Measurements from ENCODE around the gene HCRT.
"Not testable (repeated sequence)": the region's sequence is repeated elsewhere in the genome, so short reads cannot be mapped to it uniquely, and the experiment has no call there.

Gene HCRT

DNA sequence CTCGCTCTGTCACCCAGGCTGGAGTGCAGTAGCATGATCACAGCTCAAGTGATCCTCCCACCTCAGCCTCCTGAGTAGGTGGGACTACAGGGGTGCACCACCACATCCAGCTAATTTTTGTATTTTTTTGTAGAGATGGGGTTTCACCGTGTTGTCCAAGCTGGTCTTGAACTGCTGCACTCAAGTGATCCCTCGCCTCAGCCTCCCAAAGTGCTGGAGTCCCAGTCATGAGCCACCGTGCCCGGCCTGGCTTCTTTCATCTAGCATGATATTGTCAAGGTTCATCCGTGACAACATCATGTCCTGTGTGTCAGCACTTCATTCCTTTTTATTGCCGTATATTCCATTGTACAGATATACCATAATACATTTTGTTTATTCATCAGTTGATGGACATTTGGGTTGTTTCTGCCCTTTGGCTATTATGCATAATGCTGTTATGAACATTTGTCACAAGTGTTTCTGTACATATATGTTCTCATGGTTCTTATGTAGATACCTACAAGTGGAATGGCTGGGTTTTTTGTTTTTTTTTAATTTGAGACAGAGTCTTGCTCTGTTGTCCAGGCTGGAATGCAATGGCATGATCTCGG lies 12.4 kb upstream of the HCRT start:
- no peak for DNase-seq

- DNase-seq = peak; percentile 84
These were observed 9.0 kb upstream of the HCRT start, which contains the start of gene GHDC for GRCh38 chr17:42193969-42194899. TSS of gene GHDC (minus strand) at chr17:42194494. CDS start at chr17:42193581, 913 bp downstream.

- DNase-seq = no peak
These were observed 8.1 kb upstream of the HCRT start for GRCh38 chr17:42193216-42193968.

GRCh38 chr17:42192189-42193126 lies 7.2 kb upstream of the HCRT start:
- DNase-seq = no peak

DNA sequence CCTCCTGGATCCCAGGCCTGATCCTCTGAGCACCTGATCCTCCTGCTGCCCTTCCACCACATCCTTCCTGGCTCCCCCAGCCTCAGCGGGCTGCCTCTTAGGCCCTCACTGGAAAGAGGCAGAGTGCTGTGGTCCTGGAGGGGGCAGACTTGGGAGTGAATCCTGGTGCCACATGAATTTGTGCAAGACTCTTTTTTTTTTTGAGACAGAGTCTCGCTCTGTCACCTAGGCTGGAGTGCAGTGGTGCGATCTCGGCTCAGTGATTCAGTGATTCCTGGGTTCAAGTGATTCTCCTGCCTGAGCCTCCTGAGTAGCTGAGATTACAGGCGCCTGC lies 6.0 kb upstream of the HCRT start:
- no peak for DNase-seq

DNA sequence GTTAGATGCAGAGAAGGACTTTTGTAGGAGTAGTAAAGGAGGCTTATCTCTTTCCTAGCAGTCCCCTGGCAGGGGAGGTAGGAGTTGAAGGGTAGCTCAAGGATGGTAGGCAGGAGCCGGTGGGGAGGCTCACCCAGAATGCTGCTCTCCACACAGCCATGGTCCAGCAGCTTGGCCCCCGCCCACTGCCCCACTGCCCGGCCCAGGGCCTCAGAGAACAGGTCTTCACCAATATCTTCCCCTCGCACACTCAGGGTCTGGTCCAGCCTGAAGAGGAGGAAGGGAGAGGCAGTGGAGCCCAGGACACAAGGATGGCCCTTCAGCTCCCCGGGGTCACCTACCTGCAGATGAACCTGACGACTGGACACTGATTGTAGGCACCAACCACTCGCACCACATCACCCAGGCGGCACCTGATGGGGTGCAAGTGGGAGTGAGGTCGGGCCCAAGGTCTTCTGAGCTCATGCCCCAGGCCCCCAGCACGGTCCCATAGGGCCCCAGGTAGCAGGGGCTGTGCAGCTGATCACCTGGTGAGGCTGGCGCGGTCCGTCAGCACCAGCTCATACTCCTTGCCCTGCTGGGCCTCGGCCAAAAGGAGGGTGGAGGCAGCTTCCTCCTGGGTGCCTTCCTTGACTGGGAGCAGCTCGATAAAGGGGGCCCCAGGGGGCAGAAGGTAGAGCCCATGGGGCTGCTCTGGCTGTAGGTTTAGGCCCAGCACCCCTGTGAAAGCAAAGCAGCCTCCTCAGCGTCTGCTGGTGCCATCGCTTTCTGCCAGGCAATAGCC lies 5.4 kb upstream of the HCRT start:
- DNase-seq = no peak

GRCh38 chr17:42189651-42189965 lies 4.4 kb upstream of the HCRT start:
- no peak for DNase-seq

- DNase-seq = no peak
These were observed 3.7 kb upstream of the HCRT start for GRCh38 chr17:42188749-42189650.

GRCh38 chr17:42187833-42188232 lies 2.6 kb upstream of the HCRT start:
- no peak for DNase-seq

DNA sequence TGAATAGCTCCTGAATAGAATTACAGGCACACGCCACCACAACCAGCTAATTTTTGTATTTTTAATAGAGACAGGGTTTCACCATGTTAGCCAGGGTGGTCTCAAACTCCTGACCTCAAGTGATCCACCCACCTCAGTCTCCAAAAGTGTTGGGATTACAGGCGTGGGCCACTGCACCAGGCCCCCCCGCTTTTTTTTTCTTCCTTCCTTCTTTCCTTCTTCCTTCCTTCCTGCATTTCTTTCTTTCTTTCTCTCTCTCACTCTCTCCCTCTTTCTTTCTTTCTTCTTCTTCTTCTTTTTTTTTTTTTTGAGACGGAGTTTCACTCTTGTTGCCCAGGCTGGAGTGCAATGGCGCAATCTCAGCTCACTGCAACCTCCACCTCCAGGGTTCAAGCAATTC lies 939 bp upstream of the HCRT start:
- not testable (repeated sequence) for DNase-seq

GRCh38 chr17:42185621-42185930 lies 324 bp upstream of the HCRT start:
- no peak for DNase-seq

DNA sequence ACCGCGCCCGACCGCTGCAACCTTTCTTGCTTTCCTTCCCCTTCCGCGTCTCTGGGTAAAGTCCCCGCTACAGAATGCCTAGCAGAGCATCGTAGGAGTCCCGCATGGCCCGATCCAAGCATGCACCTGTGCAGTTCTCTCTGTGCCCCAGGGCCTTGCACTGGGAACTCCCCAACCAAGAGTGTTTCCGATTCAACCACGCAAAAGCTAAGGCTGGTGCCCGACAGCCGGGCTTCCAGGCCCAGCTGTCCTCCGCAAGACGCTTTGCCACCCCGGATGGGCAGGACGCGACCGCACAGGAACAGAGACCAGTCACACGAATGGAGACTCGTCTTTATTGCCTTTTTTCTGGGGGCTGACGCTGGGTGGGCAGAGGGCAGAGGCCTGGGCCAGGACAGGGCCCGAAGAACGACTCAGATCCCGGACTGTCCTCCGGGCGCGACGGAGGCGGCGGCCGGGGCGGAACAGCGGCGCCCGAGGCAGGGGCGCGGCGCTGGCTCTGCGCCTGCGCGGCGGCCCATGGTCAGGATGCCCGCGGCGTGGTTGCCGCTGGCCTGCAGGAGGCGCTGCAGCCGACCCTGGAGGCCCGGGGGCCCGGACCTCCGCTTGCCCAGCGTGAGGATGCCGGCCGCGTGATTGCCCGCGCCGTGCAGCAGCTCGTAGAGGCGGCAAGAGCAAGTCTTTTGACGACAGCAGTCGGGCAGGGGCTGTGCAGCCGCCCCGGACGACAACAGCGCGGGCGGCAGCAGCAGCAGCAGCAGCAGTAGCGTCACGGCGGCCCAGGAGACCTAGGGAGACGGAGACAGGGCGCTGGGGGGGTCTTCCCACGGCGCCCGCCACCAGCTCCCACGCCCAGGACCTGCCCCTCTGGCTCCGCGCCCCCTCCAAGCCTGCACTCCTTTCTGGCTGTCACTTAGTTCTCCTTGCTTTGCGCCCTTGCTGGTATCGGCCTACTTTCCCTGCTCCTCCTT lies 1.2 kb downstream of the HCRT start:
- peak; percentile 83 for DNase-seq

DNA sequence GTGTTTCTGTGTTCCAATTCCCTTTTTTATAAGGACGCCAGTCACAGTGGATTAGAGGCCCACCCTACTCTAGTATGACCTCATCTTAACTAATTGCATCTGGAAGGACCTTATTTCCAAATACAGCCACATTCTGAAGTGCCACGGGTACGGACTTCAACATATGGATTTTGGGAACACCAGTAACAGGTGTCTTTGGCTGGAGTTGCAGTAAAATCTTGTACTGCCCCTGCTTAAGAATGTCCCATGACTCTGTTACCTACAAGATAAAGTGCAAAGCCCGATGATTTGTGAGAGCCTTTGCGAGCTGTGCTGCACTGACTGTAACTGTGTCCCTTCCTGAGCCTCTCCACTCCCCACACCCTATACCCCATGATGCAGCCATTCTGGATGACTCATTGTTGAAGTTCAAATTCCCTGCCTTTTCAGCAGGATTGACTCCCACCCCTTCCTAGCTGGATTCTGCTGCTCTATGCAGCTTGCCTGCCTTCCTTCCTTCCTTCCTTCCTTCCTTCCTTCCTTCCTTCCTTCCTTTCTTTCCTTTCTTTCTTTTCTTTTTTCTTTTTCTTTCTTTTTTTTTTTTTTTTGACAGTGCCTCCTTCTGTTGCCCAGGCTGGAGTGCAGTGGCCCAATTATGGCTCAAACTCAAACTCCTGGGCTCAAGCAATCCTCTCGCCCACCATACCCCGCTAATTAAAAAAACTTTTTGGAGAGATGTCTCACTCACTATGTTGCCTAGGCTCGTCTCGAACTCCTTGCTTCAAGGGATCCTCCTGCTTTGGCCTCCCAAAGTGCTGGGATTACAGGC lies 2.1 kb downstream of the HCRT start:
- no peak for DNase-seq

- no peak for DNase-seq
These were observed 3.4 kb downstream of the HCRT start for GRCh38 chr17:42181851-42182207.

DNA sequence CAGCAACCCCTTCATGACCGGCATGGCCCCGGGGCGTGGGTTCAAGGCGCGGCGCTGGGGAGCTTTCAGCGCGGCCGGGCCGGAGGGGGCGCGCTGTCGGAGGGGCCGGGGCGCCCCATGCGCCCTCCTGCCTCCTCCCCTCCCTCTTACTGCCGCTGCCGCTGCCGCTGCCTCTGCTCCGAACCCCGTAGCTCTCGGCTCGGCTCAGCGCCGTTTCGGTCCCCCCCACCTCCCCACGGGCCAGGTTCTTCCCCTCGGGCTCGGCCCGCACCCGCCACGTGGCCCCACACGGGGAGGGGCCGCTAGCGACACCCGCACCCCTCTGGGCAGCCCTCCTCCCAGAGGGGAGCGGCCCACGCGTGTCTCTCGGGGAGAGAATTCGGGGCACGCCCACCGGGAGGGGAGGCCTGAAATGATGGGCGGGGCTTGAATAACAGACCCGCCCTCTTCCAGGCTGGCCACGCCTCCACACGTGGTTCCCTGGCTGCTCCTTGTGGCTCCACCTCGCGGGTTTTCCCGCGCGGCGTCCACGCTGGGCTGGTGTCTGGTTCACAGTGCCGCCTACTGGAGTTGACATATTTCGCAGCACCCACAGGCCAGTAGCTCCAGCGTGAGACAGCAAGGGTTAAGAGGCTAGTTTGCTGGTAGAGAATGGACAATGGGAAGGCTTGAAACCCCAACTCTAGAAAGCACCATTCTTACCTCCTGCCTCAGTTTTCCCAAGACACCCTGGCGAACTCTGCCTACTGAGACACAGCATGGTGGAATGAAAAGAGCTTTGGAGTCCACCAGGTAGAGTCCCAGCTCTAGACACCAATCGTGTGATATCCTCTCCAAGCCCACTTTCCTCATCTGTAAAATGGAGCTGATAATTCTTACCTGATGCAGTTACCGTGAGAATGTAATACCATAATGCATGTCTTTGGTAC lies 4.1 kb downstream of the HCRT start, which contains the start of gene KCNH4:
TSS of gene KCNH4 (minus strand) at position 221 of the 929 bp plus-strand sequence. CDS start at position 24, 197 bp downstream.
- DNase-seq = peak; percentile 86

- no peak for DNase-seq
These were observed 4.8 kb downstream of the HCRT start for GRCh38 chr17:42180411-42180921.

DNA sequence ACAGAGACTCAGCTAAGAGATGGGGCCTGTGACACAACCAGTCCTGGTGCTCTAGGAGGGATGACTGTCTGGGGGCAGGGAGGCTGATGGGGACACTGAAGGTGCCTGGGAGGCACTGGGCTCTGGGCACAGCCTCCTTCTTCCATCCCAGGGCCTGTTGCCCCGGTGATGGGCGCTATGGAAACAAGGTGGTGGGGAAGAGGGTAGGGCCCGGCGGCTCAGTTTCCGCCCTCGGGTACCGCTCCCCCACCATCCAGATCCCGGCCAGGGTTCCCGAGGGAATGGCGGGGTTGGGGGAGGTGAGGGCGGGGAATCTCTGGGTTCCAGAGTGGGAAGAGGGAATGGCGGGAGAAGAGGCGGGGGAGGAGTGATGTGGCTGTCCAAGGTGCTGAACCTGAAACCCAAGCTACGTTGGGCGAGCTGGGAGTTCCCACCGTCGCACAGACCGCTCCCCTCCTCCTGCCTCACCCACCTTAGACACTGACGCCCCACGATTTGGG lies 5.3 kb downstream of the HCRT start:
- peak; percentile 42 for DNase-seq

All from CD4-positive, alpha-beta T cell treated with Interleukin-6 for 4 hours (primary cell).